ENCODE measurements around the gene RAB40B.

The RAB40B gene

DNA sequence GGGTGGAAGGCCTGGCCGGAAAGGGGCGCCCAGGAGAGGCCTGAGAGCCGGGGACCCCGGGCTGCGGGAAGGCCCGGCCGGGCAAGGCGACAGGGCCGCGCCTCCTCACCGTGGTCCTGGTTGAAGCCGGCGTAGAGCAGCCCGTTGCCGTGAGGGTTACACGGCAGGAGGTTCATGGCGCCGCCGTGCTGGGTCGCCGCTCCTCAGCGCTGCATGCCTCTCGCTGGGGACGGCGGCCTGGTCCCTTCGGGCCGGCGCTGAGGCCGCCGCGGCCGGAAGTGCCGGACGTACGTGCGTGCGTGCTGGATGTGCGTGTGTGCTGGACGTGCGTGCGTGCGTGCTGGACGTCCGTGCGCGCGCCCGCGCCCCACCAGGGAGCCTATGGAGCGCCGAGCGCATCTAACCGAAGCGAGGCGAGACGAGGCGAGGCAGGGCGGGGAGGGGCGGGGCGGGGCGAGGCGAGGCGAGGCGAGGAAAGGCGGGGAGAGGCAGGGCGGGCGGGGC lies 50.3 kb downstream of the RAB40B start, which contains the start of gene WDR45B:
Gene WDR45B (minus strand): TSS at position 280 of the 504 bp plus-strand sequence. CDS start 104 bp downstream, at position 176.
- DNase-seq: peak; percentile 97

DNA sequence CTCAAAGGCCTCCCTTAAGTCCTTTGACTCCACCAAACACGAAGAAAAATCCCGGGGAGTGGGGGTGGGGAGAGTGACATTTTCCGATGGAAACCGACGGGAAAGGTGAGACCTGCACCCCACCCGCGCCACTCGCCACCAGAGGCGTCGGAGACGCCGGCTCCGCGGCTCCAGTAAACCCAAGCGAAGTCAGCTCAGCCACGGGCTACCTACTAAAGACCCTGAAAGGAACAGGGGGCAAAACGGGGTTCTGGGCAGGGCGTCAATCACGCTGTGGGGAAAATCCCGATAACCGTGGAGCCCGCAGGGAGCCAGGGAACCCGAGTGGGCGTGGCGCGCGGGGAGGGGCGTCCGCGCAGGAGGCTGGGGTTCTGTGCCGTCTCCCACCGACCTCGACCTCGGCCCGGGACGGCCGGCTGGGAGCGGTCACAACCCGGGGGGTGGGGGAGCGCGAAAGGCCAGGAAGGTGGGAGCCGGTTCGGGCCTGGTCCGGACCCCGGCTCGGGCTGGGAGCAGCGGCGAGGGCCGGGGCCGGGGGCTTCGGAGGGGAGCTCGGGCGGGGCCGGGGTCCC lies 50.8 kb downstream of the RAB40B start:
- peak; percentile 43 for DNase-seq

GRCh38 chr17:82645516-82645915 lies 53.0 kb downstream of the RAB40B start:
- no peak for DNase-seq

DNA sequence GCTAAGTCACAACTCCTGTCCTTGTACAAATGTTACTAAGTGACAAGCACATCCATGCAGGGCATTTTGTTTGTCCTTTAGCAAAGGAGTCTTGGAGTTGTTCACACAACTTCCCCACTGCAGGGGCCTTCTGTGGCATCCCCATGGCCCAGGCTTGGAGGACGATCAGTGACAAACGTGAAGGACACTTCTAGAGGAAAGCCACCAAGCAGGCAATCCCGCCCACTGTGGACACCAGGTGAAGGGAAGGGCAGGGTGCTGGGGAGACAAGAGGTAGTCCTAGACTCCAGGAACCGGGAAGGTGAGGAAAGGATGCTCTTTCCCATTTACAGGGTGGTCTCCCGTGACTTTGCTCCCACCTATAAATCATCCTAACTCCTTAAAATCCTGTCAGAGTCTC lies 54.4 kb downstream of the RAB40B start:
- no peak for DNase-seq

- no peak for DNase-seq
Observed at GRCh38 chr17:82642022-82642421, 56.5 kb downstream of the RAB40B start.

DNA sequence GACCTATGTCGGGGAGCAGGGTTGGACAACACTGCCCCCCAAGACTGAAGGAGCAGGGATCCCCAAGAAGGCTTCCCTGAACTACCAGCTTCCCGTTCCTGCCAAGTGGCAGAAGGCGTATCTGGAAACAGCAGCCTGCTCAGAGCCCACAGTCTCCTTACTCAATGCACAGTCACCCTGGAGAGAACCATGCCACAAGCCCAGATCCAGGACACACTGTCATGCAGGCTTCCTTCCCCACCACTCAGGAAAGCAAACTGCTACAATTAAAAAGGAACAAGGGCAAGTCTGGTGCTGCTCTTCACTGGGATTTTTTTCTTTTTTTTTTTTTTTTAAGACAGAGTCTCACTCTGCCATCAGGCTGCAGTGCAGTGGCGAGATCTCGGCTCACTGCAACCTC lies 58.5 kb downstream of the RAB40B start:
- no peak for DNase-seq

DNA sequence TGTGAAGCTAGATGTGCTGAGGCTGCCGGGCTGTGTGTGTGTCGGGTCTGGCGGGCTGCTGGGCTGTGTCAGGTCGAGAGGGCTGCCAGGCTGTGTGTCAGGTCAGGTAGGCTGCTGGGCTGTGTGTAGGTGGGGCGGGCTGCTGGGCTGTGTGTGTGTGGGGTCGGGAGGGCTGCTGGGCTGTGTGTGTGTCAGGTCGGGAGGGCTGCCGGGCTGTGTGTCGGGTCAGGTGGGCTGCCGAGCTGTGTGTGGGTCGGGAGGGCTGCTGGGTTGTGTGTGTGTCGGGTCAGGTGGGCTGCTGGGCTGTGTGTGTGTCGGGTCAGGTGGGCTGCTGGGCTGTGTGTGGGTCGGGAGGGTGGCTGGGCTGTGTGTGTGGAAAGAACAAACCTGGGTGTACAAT lies 58.9 kb downstream of the RAB40B start:
- no peak for DNase-seq

GRCh38 chr17:82638183-82638773 lies 60.2 kb downstream of the RAB40B start:
- DNase-seq: no peak

DNA sequence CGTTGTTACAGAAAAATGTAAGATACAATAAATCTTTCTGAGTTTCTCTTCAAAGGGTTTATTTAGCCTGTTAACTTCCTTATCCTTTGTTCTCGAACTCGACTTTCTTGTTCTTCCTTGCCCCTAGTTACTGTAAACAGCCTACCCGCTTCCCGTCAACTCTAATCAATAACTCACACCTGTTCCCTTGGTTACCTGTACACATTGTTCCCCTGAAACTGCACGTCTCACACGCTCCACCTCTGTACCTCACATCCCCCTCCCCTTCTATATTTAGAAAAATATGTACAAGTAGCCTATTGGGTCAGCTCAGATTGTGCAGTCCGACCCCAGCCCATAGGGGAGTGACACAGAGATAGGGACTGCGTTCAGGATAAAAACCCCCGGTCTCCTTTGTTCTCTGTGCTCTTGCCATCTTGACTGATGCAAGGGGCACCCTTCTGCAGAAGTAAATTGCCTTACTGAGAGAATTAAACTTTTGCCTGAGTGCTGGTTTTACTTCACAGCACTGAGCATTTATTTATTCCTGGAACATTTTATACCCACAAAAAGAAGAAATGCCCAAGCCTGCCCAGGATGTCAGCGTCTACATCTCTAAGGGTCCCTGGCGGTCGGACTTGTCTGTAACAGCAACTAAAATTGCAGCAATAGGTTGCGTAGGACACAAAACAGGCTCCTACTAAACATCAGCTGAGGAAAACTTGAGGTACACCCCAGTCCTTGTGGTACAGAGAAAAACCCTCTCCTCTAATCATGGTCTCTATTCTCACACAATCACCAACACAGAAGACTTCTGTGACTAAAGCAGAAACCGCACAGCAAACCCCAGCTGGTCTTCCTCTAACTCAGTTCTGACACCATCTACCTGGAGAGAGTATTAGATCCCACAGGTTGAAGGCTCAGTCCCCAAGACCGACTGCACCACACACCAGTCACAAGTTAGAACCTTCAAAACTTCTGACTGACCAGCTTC lies 61.6 kb downstream of the RAB40B start:
- DNase-seq: no peak

- DNase-seq: no peak
Observed at GRCh38 chr17:82633343-82633742, 65.2 kb downstream of the RAB40B start.

DNA sequence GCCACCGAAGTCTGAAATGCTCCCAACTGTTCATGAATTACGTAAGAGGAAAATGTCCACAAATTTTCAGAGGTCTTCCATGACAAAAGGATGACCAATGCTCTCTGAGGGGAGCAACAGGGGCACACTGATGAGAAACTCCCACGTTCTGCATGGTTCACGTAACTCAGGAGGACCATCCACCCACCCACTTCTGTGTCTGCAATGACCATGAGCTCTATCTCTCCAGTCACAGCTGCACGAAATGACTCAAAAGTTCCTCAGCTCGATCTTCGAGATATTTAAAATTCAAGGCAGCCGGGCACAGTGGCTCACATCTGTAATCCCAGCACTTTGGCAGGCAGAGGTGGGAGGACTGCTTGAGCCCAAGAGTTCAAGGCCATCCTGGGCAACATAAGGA lies 66.0 kb downstream of the RAB40B start:
- DNase-seq: no peak

DNA sequence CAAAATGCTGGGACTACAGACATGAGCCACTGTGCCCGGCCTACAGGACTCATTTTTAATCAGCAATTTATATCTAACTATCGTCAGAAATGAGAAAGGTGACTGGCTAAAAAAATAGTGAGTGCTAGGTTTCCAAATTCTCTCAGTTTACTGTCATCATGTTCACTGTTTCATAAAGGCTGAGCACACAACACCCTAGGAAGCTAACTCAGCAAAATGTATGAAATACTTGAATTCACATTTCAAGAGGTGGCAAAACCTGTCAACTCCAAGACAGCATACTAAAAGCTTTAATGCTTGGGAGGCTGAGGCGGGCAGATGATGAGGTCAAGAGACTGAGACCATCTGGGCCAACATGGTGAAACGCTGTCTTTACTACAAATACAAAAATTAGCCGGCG lies 67.0 kb downstream of the RAB40B start:
- no peak for DNase-seq

DNA sequence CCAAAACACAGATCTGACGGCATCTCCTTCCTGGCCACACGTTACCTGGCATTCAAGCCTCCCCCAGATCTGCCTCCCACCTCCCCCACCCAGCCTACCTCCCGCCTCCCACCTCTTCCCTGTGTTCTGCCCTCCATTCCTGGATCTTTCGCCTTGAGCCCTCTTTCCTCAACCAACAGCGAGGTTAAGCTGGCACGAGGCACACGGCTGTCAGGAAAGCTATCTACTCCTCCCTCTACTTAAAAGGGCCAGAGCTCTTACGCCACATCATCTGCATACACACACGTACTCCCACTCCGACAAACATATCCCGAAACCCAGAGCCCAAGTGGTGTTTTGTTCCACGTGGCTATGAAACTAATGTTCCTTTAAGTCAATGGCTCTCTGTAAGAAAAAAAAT lies 68.3 kb downstream of the RAB40B start:
- DNase-seq: no peak

DNA sequence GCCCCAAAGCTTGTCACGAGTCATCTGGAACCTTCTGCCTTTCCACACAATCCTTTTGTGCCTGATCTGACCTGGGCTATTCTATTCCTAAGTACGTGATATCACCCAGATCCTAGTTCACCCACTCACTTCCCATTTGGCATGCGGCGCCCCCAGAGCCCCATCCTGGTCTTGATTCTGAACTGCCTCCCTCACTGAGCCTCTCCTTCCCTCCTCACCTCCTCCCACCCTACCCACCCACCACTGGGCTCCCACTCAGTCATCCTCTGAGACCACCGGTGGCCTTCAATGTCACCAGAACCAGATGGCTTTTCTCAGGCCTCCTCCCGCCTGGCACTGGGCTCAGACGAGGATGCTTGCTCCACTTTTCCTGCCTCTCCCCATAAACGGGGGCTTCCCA lies 68.8 kb downstream of the RAB40B start:
- DNase-seq: no peak

DNA sequence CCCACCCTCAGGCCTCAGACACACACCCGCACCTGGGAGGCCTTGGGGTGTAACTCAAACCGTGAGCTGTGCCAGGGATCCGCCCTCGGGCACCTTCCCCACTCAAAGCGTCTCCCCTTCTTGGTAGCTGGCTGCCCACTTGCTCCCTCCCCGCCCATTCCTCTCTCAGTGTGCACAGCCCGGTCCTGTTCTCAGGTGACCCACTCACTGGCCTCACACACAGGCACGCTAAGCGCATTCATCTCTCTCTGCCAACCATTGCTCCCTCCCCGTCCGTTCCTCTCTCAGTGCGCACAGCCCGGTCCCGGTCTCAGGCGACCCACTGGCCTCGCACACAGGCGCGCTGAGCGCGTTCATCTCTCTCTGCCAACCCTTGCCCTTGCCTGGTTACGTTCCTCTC lies 71.1 kb downstream of the RAB40B start:
- DNase-seq: no peak

GRCh38 chr17:82623707-82624106 lies 74.8 kb downstream of the RAB40B start:
- DNase-seq: no peak

DNA sequence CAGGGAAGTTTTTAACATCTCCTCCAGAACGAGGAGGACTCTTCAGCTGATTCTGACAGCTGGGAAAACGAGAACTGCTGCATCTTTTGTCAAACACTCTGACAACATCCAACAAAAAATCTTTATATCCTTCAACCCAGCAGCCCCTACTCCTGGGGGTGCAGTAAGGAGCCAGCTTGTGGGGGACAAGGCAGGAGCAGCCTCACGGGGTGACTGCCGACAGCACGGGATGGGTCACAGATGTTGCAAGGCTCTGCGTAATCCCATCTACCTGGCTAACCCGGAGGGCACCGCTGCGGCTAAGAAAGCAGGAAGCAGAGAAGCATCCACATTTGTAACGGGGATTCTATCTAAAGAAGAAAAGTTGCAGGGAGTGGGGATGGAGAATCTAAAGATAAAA lies 78.9 kb downstream of the RAB40B start:
- DNase-seq: no peak

GRCh38 chr17:82619211-82619610 lies 79.3 kb downstream of the RAB40B start:
- no peak for DNase-seq

- no peak for DNase-seq
Observed at GRCh38 chr17:82616021-82616711, 82.3 kb downstream of the RAB40B start.

GRCh38 chr17:82615084-82616020 lies 83.1 kb downstream of the RAB40B start:
- peak; percentile 19 for DNase-seq

GRCh38 chr17:82614095-82614631 lies 84.3 kb downstream of the RAB40B start:
- no peak for DNase-seq

All from NCI-H82 (cell line).